HG03469 (cell line): Measurements from ENCODE around the gene SLC38A10.

Experiments used
- ATAC-seq: cut with Tn5 transposase; IDR thresholded peaks from one replicate; pipeline ENCODE4 v1.9.1; 2021; ENCODE audit warnings: mild to moderate bottlenecking, moderate library complexity, moderate number of reproducible peaks; ENCODE audit not compliant: unreplicated experiment

The SLC38A10 gene

DNA sequence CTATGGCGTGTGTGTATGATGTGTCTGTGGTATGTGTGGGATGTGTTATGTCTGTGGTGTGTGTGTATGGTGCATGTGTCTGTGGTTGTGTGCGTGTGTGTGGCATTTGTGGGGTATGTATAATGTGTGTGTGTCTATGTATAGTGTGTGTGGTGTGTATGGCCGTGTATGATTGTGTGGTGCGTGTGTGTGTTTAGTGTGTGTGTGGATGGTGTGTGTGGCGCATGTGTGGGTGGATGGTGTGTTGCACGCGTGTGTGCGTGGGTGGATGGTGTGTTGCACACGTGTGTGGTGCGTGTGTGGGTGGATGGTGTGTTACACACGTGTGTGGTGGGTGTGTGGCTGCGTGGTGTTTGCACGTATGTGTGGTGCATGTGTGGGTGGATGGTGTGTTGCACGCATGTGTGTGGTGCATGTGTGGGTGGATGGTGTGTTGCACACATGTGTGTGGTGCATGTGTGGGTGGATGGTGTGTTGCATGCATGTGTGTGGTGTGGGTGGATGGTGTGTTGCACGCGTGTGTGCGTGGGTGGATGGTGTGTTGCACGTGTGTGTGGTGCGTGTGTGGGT is 5.6 kb upstream of the SLC38A10 start:
- no peak for ATAC-seq

DNA sequence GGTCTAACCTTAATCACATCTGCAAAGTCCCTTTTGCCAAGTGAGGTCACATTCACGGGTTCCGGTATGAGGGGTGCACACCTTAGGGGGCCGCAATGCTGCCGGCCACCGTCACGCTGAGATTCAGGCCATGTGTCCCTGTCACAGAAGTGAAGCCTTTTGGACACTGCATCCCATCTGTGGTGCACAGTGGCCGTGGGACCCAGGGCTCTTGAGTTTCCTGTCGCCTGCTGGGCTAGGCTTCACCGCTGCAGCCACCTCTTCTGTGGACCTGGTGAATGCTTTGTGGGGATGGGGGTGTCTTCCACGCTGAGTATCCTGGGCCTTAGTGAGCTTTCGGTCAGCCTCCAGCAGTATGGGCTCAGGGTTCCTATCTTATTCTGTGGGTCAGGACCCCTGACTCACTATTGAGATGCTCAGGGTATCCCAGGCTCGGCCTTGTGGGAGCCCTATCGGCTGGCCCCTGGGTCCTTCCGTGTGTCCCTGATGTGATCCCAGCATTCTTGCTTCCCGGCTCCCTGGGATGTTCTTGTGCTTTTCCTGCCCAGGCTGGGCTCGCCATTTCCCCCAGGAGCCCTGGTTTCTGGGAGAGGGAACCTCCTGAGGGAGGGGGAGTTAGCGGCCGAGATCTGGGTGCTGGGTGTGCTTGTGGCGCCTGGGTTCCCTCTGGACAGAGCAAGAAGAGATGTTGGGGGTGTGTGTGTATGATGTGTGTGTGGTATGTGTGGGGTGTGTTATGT is 4.9 kb upstream of the SLC38A10 start:
- ATAC-seq: no peak

DNA sequence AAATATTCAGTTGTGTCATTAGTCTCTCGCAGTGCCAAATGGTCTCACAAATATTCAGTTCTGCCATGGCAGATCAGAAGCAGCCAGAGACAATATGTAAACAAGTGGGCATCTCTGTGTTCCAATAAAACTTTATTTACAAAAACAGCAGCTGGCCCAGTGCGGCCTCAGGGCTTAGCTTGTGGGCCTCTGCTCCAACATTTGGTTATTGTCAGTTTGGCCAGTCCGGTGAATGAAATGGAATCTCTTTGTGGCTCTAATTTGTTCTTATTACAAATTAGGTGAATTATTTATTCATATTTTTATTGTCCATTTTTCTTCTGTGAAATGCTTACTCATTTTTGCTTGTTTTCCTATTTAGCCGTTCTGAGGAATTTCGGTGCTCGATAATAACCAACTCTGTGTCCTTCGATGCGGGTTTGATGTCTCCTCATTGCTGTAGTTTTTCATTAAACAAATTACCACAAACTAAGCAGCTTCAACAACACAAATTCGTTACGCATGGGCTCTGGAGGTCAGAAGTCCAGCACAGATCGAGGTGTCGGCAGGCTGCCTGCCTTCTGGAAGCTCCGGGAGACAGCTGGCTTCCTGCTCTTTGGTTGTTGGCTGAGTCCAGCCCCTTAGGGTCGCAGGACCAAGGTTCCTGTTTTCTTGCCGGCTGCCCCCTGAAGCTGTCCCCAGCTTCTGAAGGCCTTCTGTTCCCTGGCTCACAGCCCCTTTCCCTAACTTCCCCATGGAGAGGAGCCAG is 4.1 kb upstream of the SLC38A10 start:
- no peak for ATAC-seq

DNA sequence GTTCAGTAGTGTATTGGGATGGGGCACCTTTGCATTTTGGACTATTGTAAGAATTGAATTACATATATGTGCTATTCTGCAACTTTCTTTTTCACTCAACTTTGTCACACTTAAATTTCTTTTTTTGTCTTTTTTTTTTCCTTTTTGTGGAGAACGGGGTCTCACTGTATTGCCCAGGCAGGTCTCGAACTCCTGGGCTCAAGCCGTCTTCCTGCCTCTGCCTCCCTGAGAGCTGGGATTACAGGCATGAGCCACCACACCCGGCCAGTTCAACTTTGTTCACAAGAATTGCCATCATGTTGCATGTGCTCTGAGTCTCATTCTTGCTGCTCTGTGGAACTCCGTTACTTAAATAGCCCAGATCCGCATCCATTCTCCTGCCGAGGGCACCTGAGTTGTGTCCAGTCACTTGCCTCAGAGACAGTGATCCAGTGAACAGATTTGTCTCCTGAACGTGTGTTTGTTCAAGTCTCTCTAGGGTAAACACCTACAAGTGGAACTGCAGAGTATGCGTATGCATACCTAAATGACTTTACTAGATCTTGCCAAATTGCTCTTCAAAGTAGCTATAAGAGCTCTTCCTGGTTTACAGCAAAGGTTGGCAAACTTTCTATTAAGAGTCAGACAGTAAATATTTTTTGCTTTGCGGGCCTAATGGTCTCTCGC is 3.4 kb upstream of the SLC38A10 start:
- ATAC-seq: no peak

DNA sequence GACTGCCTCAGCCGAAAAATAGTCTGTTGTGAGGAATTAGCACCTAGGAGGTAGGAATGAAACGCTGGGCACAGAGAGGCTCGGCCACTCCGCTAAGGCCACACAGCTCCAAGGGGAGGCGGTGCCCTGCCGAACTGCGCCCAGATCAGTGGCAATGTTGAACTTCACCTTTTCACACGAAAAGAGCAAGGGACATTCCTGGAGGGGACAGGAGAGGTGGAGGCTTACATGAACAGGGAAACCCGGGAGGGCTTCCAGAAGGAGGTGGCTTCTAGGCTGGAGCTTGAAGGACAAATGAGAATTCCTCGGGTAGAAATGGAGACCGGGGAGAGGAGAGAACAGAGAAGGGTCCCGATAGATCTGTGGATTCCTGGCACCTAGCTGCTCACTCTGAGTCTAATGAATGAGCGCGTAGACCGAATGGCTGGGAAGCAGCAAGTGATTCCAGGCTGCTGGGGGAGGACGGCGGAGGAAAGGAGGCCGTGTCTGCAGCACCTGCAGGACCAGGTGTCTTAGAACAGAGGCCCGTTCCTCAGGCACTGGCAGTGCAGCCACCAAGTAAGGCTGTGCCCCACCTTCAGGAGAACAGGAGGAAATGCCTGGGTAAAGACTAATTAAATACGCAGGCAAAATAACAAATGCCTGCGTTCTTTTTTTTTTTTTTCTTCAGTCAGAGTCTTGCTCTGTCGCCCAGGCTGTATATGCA is 722 bp upstream of the SLC38A10 start:
- ATAC-seq: no peak

DNA sequence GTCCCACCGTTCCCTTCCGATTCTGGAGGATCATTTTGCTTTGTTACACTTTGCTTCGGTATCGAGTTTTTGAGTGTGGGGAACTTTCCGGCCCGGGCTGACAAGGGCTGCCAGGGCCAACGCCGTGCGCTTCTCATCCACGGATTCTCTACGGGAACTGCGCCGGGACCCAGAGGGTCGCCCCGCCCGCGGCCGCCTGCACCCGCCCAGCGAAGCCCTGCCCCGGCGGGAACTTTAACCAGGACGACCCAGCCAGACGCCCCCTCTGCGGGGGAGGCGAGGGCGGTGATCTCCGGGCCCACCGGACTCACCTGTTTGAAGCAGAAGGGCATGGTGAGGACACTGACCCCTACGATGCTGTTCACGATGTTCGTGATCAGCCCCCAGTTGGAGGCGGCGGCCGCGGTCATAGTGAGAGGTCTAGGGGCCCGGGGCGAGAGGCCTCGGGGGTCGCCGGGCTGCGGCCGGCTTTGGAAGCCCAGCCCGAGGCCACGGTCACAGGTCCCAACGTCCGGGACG is 536 bp downstream of the SLC38A10 start:
- ATAC-seq: no peak

DNA sequence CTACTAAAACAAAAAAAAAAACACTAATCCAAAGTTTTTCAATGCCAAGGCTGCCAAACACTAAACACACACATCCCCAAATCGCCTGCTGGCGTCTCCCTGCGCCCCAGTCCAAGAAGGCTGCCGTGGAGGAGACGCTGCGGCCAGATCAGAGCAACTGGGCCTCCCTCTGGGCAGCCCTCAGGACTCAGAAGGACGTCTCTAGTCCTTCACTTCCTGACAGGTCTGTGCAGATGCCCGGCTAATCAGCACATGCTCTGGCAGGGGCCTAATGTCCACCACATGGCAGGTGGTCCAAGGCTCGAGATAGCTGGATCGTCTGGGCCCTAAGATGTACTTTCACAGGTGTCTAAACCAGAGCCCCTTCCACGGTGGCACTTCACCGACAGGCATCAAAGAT is 2.7 kb downstream of the SLC38A10 start:
- ATAC-seq: no peak

DNA sequence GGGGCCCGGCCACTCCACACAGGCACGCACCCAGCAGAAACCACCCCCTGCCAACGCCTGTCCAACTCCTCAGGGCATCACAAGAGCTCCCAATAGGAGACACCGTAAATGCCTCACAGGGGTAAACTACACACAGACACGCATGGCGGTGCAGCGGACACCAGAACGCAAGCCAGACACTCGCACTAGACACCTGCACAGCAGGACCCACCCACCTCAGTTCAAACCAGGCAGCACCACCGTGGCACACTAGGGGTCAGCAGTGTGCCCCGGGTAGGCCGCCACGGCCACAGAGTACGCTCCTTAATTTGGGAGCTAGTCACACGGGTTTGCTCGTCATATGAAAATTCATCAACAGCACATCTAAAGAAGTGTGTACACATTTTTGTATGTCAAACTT is 3.4 kb downstream of the SLC38A10 start:
- no peak for ATAC-seq

DNA sequence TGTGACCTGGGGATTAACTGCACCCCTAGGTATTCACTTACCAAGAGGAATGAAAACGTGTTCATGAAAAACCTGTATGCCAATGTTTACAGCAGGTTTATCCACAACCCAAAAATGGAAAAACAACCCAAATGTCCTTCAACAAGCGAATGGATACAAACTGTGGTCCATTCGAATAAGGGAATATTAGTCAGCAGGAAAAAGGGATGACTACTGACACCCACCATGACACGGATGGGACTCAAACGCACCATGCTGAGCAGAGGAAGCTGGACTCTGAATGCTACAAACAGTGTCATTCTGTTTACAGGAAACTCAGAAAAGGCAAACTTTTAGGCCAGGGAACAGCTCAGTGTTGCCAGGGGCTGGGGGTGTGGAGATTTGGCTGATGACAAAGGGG is 4.9 kb downstream of the SLC38A10 start:
- ATAC-seq: no peak

DNA sequence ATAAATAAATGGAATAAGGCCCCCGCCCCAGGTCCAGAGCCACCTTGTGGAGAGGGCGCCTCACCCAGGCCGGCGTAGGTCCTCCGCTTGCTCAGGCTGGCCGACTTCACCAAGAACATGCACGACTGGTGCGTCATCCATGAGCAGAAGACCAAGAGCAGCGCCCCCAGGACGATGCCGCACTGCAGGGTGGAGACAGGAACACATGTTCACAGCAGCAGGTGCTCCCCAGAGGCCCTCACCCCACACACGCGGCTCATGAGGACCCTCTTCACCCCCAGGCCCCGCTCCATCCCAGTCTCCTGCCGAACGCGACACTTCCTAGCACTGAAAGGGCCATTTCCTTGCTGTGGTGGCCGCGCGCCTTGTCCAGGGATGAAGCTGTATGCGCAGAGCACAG is 5.5 kb downstream of the SLC38A10 start:
- no peak for ATAC-seq

DNA sequence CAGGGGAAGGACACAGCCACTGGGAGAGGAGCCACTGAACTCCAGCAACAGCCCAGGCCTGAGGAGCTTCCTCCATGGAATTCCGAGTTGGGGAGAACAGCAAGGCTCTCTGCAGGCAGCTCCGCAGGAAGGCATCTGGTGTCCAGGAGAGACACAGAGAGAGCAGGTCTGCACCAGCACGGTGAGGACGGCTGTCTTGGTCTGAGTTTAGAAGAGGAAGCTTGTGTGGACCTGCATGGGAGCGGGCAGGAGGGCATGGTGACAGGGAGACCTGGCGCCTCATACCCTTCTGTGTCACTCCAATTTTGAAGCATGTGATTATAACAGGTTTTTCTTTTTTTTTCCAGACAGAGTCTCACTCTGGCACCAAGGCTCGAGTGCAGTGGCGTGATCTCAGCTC is 6.4 kb downstream of the SLC38A10 start:
- no peak for ATAC-seq

DNA sequence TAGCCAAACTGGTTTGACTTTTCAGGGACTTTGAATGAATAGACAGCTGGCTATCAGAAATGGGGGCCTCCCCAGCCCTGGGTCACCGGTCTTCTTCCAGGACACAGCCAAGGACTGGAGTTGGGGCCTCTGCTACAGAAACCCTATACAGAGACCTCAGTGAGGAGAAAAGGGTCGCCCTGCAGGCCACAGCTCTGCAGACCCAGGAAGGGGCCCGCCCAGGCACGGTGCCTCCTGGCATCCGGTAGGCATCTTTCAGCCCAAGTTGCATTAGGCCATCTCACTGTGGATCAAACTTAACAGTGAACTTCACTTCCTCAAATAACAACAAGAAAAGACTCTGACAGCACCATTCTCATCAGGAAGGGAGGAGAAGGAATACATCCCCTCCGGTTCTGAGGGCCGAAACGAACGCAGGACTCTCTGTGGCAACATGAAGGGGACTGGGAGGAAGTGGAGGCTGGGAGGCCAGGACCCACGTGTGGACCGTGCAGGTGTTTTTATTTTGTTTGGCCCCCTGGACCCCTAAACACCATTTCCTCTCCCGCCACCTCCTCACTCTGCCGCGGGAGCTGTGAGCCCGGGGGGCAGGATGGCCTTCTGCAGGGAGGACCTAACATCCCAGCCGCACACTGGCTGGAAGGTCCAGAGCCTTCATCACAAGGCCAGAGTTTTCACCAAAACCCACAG is 7.2 kb downstream of the SLC38A10 start:
- ATAC-seq: no peak

DNA sequence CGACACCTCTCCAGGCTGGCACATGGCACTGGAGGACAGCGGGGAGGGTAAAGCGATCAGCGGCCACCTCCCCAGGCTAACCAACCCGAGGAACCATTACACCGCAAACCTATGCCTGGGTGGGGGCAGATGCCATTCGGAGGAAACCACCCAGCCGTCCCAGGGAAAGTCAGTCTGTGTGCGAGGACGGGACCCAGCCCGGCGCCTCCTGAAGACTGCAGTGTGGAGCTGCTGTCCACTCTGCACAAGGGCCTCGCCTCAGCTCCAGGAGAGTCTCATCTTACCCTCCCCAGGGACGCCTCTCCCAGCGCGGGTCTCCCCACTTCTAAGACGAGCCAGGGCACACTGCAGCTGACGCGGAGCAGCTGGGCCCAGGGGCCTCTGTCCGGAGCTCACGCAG is 8.0 kb downstream of the SLC38A10 start:
- no peak for ATAC-seq

DNA sequence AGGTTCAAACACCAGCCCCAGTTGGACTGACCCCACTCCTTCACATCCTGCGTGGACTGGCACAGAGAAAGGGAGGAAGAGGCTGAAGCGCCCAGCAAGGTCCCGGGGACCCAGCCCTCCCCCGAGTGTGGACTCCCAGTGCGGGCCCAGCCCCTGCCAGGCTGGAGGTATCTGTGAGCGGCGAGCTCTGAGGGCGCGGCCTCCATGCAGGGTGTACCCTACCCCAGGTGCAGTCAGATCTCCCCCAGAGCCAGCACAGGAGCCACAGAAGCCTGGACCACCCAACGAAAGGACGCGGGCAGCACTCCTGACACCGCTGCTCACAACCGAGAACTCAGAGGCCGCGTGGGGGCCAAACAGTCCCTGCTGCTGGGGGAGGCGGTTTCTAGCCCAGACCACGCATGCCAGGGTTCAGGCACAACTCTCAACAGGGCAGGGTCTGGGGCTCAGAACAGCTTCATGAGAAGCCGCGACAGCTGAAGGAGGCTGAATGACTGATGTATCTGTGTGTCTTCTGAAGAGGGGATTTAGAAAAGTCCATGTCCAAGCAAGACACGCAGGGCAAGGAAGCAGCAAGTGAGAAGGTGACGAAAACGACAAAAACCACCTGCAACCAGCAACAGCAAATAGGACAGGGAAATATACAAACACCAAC is 8.5 kb downstream of the SLC38A10 start:
- no peak for ATAC-seq

DNA sequence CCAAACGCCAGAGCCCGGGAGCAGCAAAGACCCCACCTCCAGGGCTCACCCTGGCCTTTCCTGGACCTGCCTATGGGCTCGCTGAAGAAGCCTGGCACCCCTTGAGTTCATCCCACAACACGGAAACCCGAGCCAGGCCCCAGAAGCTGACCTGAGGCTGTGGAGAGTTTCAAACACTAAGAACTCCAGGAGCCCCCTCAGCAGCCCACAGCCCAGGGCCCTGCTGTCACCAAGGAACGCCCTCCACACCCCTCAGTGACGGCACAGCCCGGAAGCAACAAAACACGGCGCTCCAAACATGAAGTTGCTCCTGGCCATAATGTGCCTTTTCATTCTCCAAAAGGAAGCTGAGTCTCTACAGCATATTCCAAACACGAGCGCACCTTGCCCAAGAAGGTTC is 9.2 kb downstream of the SLC38A10 start:
- ATAC-seq: no peak

DNA sequence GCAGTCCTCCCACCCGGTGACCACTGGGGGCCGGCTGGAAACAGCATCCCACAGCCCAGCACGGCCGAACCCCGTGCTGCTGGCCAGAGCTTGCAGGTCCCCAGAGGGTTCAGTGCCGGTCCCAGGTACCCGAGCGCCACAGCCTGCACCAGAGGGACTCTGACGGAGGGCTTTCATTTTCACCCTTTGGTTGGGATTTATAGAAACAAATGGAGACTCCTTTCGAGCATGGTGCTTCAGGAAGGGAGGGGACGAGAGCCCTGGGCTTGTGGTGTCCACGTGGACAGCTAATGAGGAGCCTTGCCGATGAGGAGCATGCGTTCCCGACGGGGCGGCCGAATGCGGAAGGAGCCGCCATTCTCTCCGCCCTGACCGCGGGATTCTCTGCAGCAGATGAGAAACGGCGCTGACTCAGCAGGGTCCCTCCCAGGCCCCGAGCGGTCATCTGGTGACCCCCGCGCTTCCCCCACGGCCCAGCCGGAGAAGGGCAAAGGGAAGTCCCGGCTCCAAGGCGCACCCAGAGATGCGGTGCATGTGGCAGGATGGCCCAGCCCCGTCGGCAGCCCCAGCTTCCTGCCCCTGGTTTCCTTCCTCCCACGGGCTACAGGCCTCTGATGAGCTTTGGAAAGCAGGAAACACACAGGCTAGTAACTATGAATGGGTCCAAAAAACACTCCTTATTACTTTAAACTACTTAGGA is 9.8 kb downstream of the SLC38A10 start:
- ATAC-seq: no peak

DNA sequence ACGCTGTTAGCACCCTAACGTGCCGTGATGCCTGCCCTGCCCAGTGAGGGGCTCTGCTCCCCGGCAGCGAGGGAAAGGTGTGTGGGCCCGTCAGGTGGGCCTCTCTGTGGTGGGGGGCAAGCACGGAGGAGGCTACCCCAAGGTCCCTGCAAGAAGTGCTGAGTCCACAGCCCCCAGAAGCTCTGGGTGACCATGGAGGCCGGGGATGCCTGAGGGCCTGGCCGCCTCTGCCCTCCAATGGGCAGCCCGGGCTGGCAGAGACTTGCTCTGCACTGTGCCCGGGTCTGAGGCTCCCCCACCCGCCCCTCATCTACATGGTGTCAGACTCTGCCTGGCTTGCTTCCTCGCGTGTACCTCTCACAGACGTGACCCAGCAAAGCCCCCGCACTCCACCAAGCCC is 12.2 kb downstream of the SLC38A10 start:
- no peak for ATAC-seq

DNA sequence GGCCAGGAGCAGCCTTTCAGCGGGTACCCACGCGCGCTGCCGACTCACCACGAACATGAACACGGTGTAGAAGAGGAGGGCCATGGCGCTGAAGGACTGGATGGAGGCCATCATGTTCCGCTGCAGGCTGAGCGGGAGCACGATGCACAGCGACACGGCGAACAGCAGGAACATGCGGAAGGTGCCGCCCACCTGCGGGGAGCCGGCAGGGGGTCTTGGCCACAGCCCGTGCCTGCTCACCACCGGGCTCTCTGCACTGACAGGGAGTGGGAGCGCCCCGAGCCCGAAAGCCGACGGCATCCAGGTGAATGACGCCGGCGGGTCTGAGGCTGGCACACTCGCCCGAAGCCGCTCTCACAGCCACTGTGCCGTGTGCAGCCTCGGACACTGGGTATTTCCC is 13.0 kb downstream of the SLC38A10 start:
- ATAC-seq: no peak

DNA sequence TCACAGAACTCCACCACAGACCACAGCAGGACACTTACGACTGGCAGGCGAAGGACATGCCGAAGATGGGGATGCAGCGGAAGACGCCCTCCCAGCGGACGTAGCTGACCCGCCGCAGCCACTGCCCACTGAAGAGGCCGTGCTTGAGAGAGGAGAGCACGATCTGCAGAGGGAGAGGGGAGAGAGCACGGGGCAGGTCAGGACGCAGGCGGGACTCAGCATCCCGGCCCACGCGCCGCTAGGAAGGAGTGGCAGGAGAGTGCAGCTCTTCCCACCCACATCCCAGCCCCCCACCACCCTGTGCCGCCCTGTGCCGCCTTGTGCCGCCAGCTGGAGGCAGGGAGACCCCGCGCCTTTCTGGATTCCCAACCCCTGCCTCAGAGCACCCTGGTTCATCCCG is 14.5 kb downstream of the SLC38A10 start:
- ATAC-seq: no peak
